Measurements from ENCODE around the gene HPSE2.
"Not testable (repeated sequence)": the region's sequence is repeated elsewhere in the genome, so short reads cannot be mapped to it uniquely, and the experiment has no call there.

The HPSE2 gene

GRCh38 chr10:99235658-99236626, at the start of gene HPSE2:
Gene HPSE2, minus strand, starts transcription at chr10:99235852.
- no peak for DNase-seq

- DNase-seq = no peak
These were observed 44.8 kb upstream of the HPSE2 start for GRCh38 chr10:99280472-99280871.

DNA sequence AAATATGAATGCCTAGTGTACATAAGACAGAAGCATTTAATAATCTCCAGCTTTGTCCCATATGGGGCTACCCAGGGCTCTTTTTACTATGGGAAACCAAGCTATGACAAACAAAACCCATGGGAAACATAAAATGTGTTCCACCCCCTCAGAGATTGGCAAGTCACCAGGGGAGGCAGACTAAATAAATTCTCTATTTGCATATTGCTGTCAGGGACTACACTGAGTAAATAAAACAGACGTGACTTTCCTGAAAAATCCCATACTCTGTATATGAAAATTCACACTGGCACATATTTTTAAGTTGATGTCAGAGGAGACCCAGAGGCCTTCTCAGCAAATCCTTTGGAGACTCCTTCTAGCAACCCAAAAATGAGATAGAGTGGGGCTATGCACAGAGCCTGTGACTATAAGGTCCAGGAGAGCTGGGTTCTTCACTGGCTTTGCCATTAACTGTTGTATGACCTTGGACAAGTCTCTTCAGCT, 44.0 kb upstream of the HPSE2 start:
- DNase-seq = no peak

DNA sequence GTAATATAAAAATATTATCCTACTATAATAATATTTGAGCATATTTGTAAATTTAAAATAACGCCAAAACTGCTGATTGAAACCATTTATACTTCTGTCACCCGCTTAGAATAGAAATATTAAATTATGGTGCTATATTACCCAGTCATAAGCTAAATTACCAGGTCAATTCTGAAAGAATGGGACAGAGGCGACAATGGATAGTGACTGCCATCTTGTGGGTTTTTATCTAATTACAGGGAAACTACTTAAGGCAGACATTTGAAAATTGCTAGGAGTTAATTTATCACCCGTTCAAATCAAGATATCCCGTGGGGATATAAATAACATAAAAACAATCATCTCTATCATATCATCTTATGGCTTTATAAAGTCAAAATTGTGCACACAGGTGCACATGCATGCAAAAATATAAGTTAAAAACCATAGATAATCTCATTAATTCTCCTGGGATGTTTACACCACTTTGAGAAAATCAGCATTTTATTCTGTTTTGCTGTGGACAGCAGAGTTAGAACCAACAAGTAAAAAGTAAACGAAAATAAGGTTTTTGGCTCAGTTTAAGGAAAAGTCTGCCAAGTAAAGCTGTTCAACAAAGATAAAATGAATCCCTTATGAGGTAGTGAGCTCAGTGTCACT, 41.3 kb upstream of the HPSE2 start:
- no peak for DNase-seq

DNA sequence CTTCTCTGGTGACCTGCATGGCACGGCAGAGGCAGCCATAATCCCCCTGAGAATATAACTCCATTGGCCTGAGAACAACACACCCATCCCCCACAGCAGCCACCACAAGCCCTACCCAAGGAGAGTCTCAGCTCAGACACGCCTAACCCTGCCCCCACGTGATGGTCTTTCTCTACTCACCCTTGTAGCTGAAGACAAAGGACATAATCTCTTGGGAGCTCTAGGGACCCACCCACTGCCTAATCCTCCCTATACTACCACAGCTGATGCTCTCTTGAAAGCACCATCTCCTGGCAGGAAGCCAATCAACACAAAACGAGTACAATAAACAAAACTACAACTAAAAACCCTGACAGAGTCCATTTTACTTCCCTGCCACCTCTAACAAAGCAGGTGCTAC, 30.7 kb upstream of the HPSE2 start:
- DNase-seq = no peak

DNA sequence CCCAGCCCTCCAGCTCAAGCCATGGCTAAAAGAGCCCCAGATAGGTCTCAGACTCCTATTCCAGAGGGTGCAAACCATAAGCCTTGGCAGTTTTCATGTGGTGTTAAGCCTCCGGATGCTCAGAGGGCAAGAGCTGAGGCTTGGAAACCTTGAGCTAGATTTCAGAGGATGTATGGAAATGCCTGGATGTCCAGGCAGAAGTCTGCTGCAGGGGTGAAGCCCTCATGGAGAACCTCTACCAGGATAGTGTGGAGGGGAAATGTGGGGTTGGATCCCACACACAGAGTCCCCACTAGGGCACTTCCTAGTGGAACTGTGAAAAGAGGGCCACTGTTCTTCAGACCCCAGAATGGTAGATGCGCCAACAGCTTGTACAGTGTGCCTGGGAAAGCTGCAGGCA, 13.2 kb upstream of the HPSE2 start:
- no peak for DNase-seq

GRCh38 chr10:99247893-99248292, 12.2 kb upstream of the HPSE2 start:
- not testable (repeated sequence) for DNase-seq

DNA sequence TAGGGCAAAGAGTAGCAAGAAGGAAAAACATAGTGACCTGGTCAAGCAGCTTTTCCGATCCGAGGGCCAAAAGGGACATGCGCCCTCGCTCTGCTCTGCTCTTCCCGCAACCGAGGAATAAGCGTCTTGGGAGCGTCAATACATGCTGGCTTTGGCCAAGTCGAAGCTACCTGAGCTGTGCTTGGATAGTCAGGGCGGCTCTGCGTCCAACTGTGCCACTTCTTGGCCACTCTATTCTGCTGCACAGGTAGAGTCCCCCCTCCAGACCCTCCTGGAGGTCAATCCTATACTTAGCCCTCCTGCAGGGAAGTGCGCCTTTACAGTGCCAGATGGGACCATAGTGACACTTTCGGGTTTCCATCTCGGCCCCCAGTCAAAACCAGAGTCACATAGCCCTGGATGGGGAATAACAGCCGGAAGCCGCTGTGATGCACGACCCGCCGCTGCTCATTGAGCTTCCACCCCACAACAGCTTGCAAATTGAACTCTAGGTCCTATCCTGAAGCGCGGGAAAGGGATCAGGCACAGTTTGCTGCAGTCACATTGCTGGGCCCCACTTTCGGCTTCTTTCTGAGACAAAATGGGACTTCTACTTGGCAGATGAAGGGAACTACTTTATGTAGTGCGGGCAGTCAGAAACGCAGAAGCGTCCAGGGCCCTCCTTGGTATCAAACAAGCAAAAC, 1.1 kb upstream of the HPSE2 start:
- no peak for DNase-seq

DNA sequence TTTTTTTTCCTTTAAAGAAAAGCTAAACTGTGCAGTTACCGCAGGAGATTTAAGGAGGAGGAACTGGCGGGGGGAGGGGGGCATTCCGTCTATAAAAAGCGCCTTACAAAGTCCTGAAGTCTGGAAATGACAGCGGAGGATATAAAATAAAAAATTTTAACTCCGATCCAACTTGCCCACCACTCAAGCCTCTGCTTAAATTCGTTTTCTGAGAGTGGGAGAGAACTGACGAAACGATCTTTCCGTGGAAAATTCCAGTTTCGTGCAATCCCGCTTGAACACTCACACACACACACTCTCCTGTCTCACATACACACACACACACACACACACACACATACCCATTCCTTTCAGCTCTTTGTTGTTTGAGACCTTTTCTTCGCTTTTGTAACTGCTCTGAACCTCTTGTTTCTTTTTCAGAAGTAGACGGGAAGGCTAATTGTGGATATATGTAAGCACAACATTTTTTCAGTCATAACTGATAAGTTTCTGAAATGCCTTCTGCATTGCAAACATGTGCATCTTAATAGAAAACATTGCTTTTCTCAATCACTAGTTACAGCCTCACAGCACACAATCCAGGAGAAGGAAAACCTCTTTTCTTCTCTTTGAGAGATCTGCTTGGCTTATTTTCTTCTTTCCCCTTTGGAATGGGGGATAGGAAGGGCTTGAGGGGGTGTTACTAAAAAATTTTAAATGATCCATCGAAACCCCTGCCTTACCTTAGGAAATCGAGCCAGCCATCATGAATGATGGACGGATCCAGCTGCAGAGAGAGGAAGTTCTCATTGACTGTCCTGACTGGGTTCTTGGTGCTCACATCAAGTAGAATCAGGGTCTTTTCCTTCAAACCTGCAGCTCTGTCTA, 628 bp downstream of the HPSE2 start:
- DNase-seq = no peak

DNA sequence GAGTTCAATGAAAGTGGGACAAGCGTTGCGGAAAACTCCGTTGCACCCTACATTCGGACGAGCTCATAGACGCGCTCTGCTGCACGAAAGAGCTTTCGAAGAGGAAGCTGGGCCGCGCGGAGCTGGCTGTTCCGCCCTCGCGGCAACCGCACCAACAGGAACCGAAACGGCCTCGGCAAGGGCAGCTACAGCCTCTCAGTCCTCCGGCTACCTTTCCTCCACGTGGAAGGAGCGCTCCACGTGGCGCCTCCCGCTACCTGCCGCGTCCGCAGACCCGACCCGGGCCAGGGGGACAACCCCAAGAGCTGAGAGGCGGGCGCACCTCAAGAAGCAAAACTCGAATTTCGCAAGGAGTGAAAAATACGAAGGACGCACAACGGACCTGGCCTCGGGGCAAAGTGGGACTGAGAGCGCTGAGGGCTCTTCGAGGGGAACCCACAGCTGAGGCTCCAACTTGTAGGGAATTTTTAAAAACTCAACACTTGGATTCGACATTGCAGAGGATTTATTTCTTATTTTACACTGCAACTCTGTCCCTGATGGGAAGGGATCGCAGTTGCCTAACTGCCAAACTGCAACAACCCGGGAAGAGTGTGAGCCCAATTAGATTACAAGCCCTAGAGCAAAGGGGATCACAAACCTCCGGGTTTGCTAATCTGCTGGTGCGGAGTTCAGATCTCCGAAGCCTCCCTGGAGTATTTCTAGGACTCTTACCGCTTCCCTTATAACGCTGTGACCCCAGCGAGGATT, 1.4 kb downstream of the HPSE2 start:
- peak; percentile 24 for DNase-seq

DNA sequence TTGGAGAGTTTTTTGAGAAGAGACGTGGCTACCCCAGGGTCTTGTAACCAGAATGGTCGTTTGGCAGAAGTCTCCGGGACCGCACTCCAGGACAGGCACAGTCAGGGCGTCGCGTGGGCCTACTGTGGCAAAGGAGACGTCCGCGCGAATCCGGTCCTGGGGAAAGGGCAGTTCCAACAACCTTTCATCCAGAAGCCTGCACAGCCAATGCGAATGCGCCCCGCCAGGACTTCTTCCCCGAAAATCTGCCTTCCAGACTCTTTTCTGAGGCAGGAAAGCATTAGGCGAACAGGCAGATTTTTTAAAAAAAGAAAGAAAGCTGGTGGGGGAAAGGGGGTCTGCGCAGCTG, 2.0 kb downstream of the HPSE2 start:
- DNase-seq = no peak

DNA sequence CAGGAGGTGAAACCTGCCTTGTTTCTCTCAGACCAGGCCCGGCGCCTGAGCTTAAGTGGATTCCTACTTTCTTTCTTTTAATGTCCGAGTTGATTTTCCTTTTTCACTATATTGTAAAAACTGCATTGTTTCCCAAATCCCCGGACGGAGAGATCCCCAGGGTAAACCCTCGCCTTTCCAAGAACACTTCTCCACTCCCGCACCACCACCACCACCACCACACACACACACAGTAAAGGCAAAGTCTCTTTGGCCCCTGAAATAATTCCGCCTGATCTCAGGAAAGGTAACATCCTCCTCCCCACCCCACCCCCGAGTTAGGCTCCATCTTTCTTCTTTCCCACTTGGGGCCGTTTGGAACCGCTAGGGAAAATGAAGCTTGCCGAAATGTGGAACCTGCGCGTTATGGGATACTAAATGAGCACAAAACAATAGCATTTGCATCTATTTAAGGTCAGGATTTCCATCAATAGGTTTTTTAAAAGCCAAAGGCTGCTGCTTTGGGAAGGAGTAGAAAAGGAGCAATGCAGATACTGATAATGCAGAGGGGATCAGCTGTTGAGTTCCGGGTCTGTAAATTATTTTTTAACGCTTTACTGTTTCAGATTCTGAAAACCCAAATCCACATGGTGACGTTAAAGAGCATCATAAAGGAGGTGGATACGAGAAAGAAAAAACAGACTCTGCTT, 2.5 kb downstream of the HPSE2 start:
- DNase-seq = no peak

DNA sequence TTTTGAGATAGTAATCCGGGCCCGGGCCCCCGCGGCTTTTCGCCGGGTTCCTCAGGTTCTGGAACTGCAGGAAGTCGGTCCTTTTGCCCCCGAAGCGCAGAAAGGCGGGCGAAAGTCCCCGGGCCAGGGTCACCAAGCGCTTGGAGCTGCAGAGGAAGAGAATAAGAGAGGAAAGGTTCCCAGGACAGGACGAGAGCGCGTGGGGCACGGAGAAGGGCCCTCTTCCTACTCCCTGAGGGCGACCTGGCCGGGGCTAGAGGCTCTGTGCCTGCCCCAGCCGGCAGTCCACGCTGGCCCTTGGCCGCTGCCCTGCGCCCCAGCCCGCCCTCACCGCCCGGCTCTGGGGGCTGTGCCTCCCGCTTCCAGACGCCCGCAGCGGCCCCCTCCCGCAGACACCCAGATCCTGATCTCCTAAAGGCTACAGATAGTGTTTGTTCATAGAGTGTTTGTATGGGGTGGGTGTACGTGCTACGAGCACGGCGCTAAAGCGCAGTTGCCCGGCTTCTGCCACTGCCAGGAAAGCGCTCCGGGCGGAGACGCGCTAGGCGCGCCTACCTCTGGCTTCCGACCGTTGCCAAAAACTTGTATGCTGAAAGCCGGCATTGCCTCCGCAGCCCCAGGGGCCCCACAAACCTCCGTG, 3.2 kb downstream of the HPSE2 start:
- DNase-seq = no peak

- DNase-seq = no peak
These were observed 10.9 kb downstream of the HPSE2 start for GRCh38 chr10:99224766-99225165.

- no peak for DNase-seq
These were observed 28.3 kb downstream of the HPSE2 start for GRCh38 chr10:99207340-99207739.

DNA sequence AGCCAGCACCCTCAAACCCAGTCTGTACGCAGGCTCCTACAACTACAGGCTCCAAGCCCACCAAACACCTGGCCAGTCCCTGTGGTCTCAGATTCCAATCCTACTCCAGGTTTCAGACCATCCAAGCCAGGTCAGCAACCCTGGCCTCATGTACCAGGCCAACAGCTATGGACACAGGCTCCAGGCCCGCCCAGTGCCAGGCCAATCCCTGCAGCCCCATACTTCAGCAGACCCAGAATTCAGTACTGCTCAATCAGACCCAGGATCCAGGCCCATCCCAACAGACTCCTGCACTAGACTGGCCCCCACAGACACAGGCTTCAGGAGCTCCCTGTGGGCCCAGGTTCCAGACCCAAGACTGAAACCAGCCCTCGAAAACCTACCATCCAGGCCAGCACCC, 32.3 kb downstream of the HPSE2 start:
- DNase-seq = no peak

DNA sequence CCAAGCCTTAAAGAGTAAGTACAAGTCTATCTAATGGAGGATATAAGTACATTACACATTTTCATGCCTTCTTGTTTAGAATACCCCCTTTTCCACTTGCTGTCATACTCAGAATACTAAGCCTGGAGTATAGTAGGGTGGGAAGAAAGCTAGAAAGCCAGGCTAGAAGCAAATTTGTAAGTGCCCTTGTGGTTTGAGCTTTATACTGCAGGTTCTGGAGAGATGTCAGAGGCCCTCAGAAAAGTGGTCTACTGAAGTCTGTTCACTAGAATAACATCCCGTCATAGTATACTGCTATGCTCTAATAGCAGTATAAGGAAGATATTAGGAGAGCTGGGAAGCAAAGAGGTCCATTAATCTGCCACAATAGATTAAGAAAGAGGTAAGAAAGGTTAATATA, 62.7 kb downstream of the HPSE2 start:
- no peak for DNase-seq

GRCh38 chr10:99172128-99172738, 63.4 kb downstream of the HPSE2 start:
- no peak for DNase-seq

- no peak for DNase-seq
These were observed 65.5 kb downstream of the HPSE2 start for GRCh38 chr10:99170116-99170675.

DNA sequence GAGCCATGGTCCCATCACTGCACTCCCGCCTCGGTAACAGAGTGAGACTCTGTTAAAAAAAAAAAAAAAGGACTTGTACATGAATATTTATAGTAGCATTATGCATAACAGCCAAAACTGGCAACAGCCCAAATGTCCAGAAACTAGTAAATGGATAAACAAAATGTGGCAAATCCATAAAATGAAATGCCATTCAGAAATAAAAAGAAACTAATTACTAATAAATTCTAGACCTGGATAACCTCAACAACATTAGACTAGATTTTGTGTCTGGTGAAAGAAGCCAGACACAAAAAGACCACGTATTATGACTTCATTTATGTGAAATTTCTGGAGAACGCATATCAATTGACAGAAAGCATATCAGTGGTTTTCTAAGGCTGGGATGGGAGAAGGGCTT, 74.5 kb downstream of the HPSE2 start:
- DNase-seq = no peak
